IMR-90 (cell line): ENCODE data around the gene CCDC13.

Experiments
- BHLHE40 ChIP-seq: fragments of 150-350 bp; IDR thresholded peaks from 2 replicates; pipeline ENCODE4 v1.6.1; 2016; ENCODE audit warnings: mild to moderate bottlenecking, low read depth, low read length
- CHD1 ChIP-seq: IDR thresholded peaks from 2 replicates; pipeline ENCODE4 v1.6.1; 2012; ENCODE audit warnings: low read depth, low read length, improper control_type of control experiment
- CTCF ChIP-seq: conservative IDR thresholded peaks from 2 replicates; pipeline ENCODE4 v1.5.1; 2012; ENCODE audit warnings: mild to moderate bottlenecking, low read depth, low read length, improper control_type of control experiment
- MAFK ChIP-seq: IDR thresholded peaks from 2 replicates; pipeline ENCODE4 v1.6.1; 2012; ENCODE audit warnings: low read depth, low read length, improper control_type of control experiment
- MAZ ChIP-seq: IDR thresholded peaks from 2 replicates; pipeline ENCODE4 v1.6.1; 2012; ENCODE audit warnings: low read depth, mild to moderate bottlenecking, low read length, improper control_type of control experiment, moderate library complexity, borderline replicate concordance
- NFE2L2 ChIP-seq: fragments of 150-350 bp; IDR thresholded peaks from 2 replicates; pipeline ENCODE4 v1.6.1; 2016; ENCODE audit warnings: low read depth, mild to moderate bottlenecking, low read length
- POLR2A ChIP-seq: IDR thresholded peaks from 2 replicates; pipeline ENCODE4 v1.6.1; 2012; ENCODE audit warnings: mild to moderate bottlenecking, low read depth, low read length
- RCOR1 ChIP-seq: IDR thresholded peaks from 2 replicates; pipeline ENCODE4 v1.6.1; 2012; ENCODE audit warnings: mild to moderate bottlenecking, low read length, improper control_type of control experiment; ENCODE audit not compliant: insufficient replicate concordance
- SMC3 ChIP-seq: fragments of 150-350 bp; IDR thresholded peaks from 2 replicates; pipeline ENCODE4 v1.6.1; 2016; ENCODE audit warnings: low read depth, mild to moderate bottlenecking, antibody characterized with exemption, low read length, moderate library complexity
- TF ChIP-seq, protein P1 (sequence below): fragments of 150-350 bp; IDR thresholded peaks from 2 replicates; pipeline ENCODE4 v1.6.1; 2017; ENCODE audit warnings: mild to moderate bottlenecking, antibody characterized with exemption, low read length, low read depth

DNA sequence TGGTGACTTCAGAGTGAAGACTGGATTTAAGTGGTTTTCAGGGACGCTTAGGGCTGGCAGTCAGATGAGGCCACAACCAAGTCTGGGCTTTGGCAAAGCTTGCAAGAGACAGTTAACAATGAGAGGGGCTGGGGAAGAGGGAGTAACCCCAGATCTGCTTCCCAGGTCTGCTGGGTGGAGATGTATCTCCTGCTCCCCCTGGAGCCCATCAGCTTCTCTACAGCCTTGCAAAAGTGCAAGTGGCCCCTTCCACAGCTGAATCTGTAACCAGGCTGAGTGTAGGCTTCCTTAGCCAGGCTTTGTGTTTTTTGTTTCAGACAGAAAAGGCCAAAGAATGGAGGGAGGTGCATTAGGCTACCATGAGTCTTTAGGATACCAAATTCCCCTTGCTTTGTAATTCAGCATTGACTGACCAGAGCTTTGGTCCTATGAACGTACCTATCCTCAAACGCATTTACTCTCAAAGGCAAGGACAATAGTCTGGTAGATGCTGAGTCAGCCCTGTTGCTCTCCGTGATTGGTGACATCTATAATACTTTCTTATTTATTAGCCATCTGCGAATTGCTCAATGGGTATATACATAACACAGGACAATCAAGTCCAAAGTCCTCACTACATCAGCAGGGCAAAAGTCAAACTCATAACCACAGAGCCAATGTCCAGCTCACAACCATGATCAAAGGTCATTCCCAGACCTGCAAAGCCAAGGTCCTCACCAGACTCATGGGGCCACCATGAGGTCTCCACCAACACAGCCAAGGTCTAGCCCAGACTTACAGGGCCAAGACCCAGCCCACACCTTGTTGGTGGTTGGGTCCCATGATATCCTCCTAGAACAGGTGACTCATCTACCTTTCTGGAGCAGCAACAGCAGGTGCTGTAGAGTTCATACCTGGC lies 17.1 kb downstream of the CCDC13 start:
- peak; percentile 48 for TF ChIP-seq CTCF
- peak; percentile 30; the same call in 1 of the 2 replicates for TF ChIP-seq SMC3
- TF ChIP-seq MAFK: peak; percentile 49
- no peak for TF ChIP-seq MAZ
- no peak for TF ChIP-seq CHD1
- no peak for TF ChIP-seq NFE2L2
- no peak for TF ChIP-seq POLR2A
- no peak for TF ChIP-seq BHLHE40
- TF ChIP-seq, protein P1, sequence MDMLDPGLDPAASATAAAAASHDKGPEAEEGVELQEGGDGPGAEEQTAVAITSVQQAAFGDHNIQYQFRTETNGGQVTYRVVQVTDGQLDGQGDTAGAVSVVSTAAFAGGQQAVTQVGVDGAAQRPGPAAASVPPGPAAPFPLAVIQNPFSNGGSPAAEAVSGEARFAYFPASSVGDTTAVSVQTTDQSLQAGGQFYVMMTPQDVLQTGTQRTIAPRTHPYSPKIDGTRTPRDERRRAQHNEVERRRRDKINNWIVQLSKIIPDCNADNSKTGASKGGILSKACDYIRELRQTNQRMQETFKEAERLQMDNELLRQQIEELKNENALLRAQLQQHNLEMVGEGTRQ: no peak
- no peak for TF ChIP-seq RCOR1
